HepG2 (cell line): ENCODE measurements around the gene COMMD2. TPM values are rescaled to one million over a fixed set of nuclear protein-coding genes. Genes with fewer than 3 reads are reported as not detected.

Experiments used
- ASH2L ChIP-seq: fragments of 300-600, 200-600 bp; sonication (generic); IDR thresholded peaks from 2 replicates; pipeline ENCODE4 v1.7.0; 2017; ENCODE audit warnings: low read depth, mild to moderate bottlenecking, moderate library complexity, mixed read lengths, low read length; ENCODE audit not compliant: insufficient read length
- CBX5 ChIP-seq: sonication (generic); formaldehyde crosslinking; IDR thresholded peaks from 2 replicates; pipeline ENCODE4 v1.4.0; 2020; ENCODE audit warnings: missing genetic modification reagents, borderline replicate concordance
- CENPX ChIP-seq: sonication (generic); formaldehyde crosslinking; IDR thresholded peaks from 2 replicates; pipeline ENCODE4 v1.9.0; 2021; ENCODE audit warnings: mild to moderate bottlenecking, missing genetic modification reagents, moderate library complexity
- EP300 ChIP-seq, 3 experiments: sonication (generic) in 1 of 3; formaldehyde crosslinking in 1 of 3; IDR thresholded peaks; 2 replicates each; pipeline versions ENCODE4 v1.5.1 to v1.6.1; 2011 to 2020; ENCODE audit warnings: low read depth in 2 of 3, low read length in 2 of 3, borderline replicate concordance in 1 of 3, improper control_type of control experiment in 1 of 3, mild to moderate bottlenecking in 1 of 3, missing genetic modification reagents in 1 of 3, moderate library complexity in 1 of 3
- ERF ChIP-seq: IDR thresholded peaks from 2 replicates; pipeline ENCODE4 v1.6.1; 2018; ENCODE audit warnings: missing biosample characterization, missing genetic modification reagents
- MZF1 ChIP-seq: sonication (generic); formaldehyde crosslinking; IDR thresholded peaks from 2 replicates; pipeline ENCODE4 v1.8.1; 2023; ENCODE audit warnings: mild to moderate bottlenecking, missing genetic modification reagents, borderline replicate concordance
- NCOA5 ChIP-seq: sonication (generic); formaldehyde crosslinking; IDR thresholded peaks from 2 replicates; pipeline ENCODE4 v1.4.0; 2020; ENCODE audit warnings: missing genetic modification reagents
- NCOR1 ChIP-seq: fragments of 200-600 bp; sonication (generic); IDR thresholded peaks from 2 replicates; pipeline ENCODE4 v1.7.0; 2017; ENCODE audit warnings: antibody characterized with exemption, low read length, borderline replicate concordance
- NR2F6 ChIP-seq, 2 experiments: IDR thresholded peaks; 2 replicates each; pipeline ENCODE4 v1.6.1; 2016; ENCODE audit warnings: antibody characterized with exemption in 1 of 2, mild to moderate bottlenecking in 1 of 2
- ONECUT2 ChIP-seq: sonication (generic); formaldehyde crosslinking; IDR thresholded peaks from 2 replicates; pipeline ENCODE4 v1.4.0; 2020; ENCODE audit warnings: missing genetic modification reagents
- PHF21A ChIP-seq: sonication (generic); formaldehyde crosslinking; IDR thresholded peaks from 2 replicates; pipeline ENCODE4 v1.5.0; 2020; ENCODE audit warnings: mild to moderate bottlenecking, missing genetic modification reagents
- REL ChIP-seq: sonication (generic); formaldehyde crosslinking; conservative IDR thresholded peaks from 2 replicates; pipeline ENCODE4 v1.8.0; 2022; ENCODE audit warnings: mild to moderate bottlenecking, missing genetic modification reagents, moderate library complexity
- RXRA ChIP-seq: sonication (generic); formaldehyde crosslinking; IDR thresholded peaks from 2 replicates; pipeline ENCODE4 v1.5.1; 2020; ENCODE audit warnings: missing genetic modification reagents
- TBP ChIP-seq: sonication (generic); formaldehyde crosslinking; IDR thresholded peaks from 2 replicates; pipeline ENCODE4 v1.5.0; 2020; ENCODE audit warnings: missing genetic modification reagents
- TCF7 ChIP-seq: sonication (generic); IDR thresholded peaks from 2 replicates; pipeline ENCODE4 v1.6.1; 2016; ENCODE audit warnings: antibody characterized with exemption, low read depth
- TEAD3 ChIP-seq: optimal IDR thresholded peaks from 2 replicates; pipeline ENCODE3; 2016; ENCODE audit warnings: borderline replicate concordance
- ZBTB3 ChIP-seq: sonication (generic); formaldehyde crosslinking; IDR thresholded peaks from 2 replicates; pipeline ENCODE4 v1.4.0; 2020; ENCODE audit warnings: low read depth, mild to moderate bottlenecking, moderate library complexity, missing genetic modification reagents, borderline replicate concordance
- ZFP36L1 ChIP-seq: sonication (generic); formaldehyde crosslinking; IDR thresholded peaks from 2 replicates; pipeline ENCODE4 v1.8.0; 2022; ENCODE audit warnings: mild to moderate bottlenecking, missing genetic modification reagents, moderate library complexity
- ZNF232 ChIP-seq: sonication (generic); formaldehyde crosslinking; IDR thresholded peaks from 2 replicates; pipeline ENCODE4 v1.4.0; 2020; ENCODE audit warnings: missing genetic modification reagents, borderline replicate concordance
- ZNF256 ChIP-seq: sonication (generic); formaldehyde crosslinking; conservative IDR thresholded peaks from 2 replicates; pipeline ENCODE4 v1.4.0; 2020; ENCODE audit warnings: missing genetic modification reagents
- ZNF557 ChIP-seq: sonication (generic); formaldehyde crosslinking; IDR thresholded peaks from 2 replicates; pipeline ENCODE4 v1.4.0; 2020; ENCODE audit warnings: missing genetic modification reagents
- ZSCAN21 ChIP-seq: sonication (generic); formaldehyde crosslinking; IDR thresholded peaks from 2 replicates; pipeline ENCODE4 v1.8.0; 2022; ENCODE audit warnings: mild to moderate bottlenecking, missing genetic modification reagents, moderate library complexity, borderline replicate concordance
- polyA plus RNA-seq, 8 experiments: library from polyadenylated mRNA; depleted of rRNA in 3 of 8; stranded (reverse) in 7 of 8; unstranded in 1 of 8; fragments of >200 nt; fragmentation: Illumina TruSeq in 4 of 8; extraction: Trizol in 4 of 8; gene quantifications; 2 replicates each; pipeline versions ENCODE4 v1.2.1 to v1.2.3, GENCODE V29; 2011 to 2016; ENCODE audit warnings: low read depth in 4 of 8, missing spikeins in 1 of 8, mixed read lengths in 1 of 8; ENCODE audit not compliant: insufficient read depth in 1 of 8
- total RNA-seq, 5 experiments: library from RNA; depleted of rRNA; stranded (reverse); fragments of >200 nt; fragmentation: Illumina TruSeq; extraction: Trizol; gene quantifications; 2 replicates each; pipeline ENCODE4 v1.2.3, GENCODE V29; 2016; ENCODE audit warnings: low read depth in 1 of 5
- TF ChIP-seq, protein P1 (sequence below): sonication (generic); formaldehyde crosslinking; conservative IDR thresholded peaks from 2 replicates; pipeline ENCODE4 v1.4.0; 2020; ENCODE audit warnings: mild to moderate bottlenecking, missing genetic modification reagents, moderate library complexity
- TF ChIP-seq, protein P2 (sequence below), 2 experiments: fragments of 450-650 bp in 1 of 2; sonication (generic) in 1 of 2; formaldehyde crosslinking; IDR thresholded peaks; 2 replicates each; pipeline versions ENCODE4 v1.5.0 to v1.8.0; 2020 to 2022; ENCODE audit warnings: mild to moderate bottlenecking in 1 of 2, missing genetic modification reagents in 1 of 2
- TF ChIP-seq, protein P3 (sequence below): IDR thresholded peaks from 2 replicates; pipeline ENCODE4 v1.6.1; 2016

Gene COMMD2
- total and polyA plus RNA-seq, 2 of the 13 experiments (the other 11 are each of a cell fraction or from before 2014, with no cell fraction given): 33.0 to 57.6 TPM

GRCh38 chr3:149752051-149752787, at the start of gene COMMD2 (continued):
- TF ChIP-seq NCOA5 (CRISPR knock-in tag) (no peak), ZNF256 (CRISPR knock-in tag) (peak; percentile 65; the same call in 1 of the 2 replicates), ZNF557 (no peak), ZSCAN21 (CRISPR knock-in tag) (peak; percentile 83; the same call in 1 of the 2 replicates), ZNF232 (peak; percentile 90; the same call in 1 of the 2 replicates), NR2F6 (IDR thresholded peaks at IDR 0.05) (peak; percentile 53; the same call in 1 of the 2 replicates), NR2F6 (CRISPR knock-in tag; IDR thresholded peaks at IDR 0.05) (peak; percentile 79), CBX5 (CRISPR knock-in tag) (peak; percentile 99; the same call in 1 of the 2 replicates), TCF7 (no peak), ZBTB3 (0 out of 2 replicates have a peak, but pooled peaks have one; percentile 48), TBP (CRISPR knock-in tag) (no peak), NCOR1 (peak; percentile 53; the same call in 1 of the 2 replicates), PHF21A (peak; percentile 96), TEAD3 (CRISPR knock-in tag) (peak; percentile 78), RXRA (CRISPR knock-in tag) (peak; percentile 90), ASH2L (peak; percentile 99), EP300 (IDR thresholded peaks at IDR 0.05; ENCODE audit: low read depth in 2 of 2, low read length in 2 of 2) (peak; percentile 29 to 60; a peak in 2 of 4 replicates), EP300 (CRISPR knock-in tag; IDR thresholded peaks at IDR 0.05; ENCODE audit: borderline replicate concordance) (peak; percentile 40; the same call in 1 of the 2 replicates), REL (CRISPR knock-in tag) (0 out of 2 replicates have a peak, but pooled peaks have one; percentile 63), ONECUT2 (no peak), ERF (CRISPR knock-in tag) (peak; percentile 94), ZFP36L1 (CRISPR knock-in tag) (peak; percentile 79; the same call in 1 of the 2 replicates), MZF1 (CRISPR knock-in tag) (no peak), CENPX (CRISPR knock-in tag) (no peak)
- TF ChIP-seq, protein P1, sequence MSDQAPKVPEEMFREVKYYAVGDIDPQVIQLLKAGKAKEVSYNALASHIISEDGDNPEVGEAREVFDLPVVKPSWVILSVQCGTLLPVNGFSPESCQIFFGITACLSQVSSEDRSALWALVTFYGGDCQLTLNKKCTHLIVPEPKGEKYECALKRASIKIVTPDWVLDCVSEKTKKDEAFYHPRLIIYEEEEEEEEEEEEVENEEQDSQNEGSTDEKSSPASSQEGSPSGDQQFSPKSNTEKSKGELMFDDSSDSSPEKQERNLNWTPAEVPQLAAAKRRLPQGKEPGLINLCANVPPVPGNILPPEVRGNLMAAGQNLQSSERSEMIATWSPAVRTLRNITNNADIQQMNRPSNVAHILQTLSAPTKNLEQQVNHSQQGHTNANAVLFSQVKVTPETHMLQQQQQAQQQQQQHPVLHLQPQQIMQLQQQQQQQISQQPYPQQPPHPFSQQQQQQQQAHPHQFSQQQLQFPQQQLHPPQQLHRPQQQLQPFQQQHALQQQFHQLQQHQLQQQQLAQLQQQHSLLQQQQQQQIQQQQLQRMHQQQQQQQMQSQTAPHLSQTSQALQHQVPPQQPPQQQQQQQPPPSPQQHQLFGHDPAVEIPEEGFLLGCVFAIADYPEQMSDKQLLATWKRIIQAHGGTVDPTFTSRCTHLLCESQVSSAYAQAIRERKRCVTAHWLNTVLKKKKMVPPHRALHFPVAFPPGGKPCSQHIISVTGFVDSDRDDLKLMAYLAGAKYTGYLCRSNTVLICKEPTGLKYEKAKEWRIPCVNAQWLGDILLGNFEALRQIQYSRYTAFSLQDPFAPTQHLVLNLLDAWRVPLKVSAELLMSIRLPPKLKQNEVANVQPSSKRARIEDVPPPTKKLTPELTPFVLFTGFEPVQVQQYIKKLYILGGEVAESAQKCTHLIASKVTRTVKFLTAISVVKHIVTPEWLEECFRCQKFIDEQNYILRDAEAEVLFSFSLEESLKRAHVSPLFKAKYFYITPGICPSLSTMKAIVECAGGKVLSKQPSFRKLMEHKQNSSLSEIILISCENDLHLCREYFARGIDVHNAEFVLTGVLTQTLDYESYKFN (CRISPR knock-in tag): peak; percentile 47; the same call in 1 of the 2 replicates
- TF ChIP-seq, protein P2, sequence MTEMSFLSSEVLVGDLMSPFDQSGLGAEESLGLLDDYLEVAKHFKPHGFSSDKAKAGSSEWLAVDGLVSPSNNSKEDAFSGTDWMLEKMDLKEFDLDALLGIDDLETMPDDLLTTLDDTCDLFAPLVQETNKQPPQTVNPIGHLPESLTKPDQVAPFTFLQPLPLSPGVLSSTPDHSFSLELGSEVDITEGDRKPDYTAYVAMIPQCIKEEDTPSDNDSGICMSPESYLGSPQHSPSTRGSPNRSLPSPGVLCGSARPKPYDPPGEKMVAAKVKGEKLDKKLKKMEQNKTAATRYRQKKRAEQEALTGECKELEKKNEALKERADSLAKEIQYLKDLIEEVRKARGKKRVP (CRISPR knock-in tag; IDR thresholded peaks at IDR 0.05): peak in 1 of 2 experiments; percentile 87; a peak in 2 of 4 replicates
- TF ChIP-seq, protein P3, sequence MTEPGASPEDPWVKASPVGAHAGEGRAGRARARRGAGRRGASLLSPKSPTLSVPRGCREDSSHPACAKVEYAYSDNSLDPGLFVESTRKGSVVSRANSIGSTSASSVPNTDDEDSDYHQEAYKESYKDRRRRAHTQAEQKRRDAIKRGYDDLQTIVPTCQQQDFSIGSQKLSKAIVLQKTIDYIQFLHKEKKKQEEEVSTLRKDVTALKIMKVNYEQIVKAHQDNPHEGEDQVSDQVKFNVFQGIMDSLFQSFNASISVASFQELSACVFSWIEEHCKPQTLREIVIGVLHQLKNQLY (CRISPR knock-in tag): peak; percentile 72
